KMS-11 (cell line): Measurements from ENCODE around the gene PTPRN2.

Experiments used
- H2AFZ ChIP-seq: fragments of 200-600 bp; sonication (generic); 2 replicates; pipeline ENCODE4 v1.6.1; 2016; ENCODE audit warnings: antibody characterized with exemption, mixed run types, low read depth
- H3K27ac ChIP-seq: fragments of 200-600 bp; sonication (generic); 2 replicates; pipeline ENCODE4 v1.6.1; 2016; ENCODE audit warnings: mild to moderate bottlenecking, mixed run types
- H3K27me3 ChIP-seq: fragments of 200-600 bp; sonication (generic); 2 replicates; pipeline ENCODE4 v1.6.1; 2017; ENCODE audit warnings: mild to moderate bottlenecking, low read depth, mixed run types, moderate library complexity; ENCODE audit not compliant: insufficient read depth
- H3K36me3 ChIP-seq: fragments of 200-600 bp; sonication (generic); 2 replicates; pipeline ENCODE4 v1.6.1; 2017; ENCODE audit warnings: mild to moderate bottlenecking, mixed run types; ENCODE audit not compliant: insufficient read depth
- H3K4me1 ChIP-seq: fragments of 200-600 bp; sonication (generic); 2 replicates; pipeline ENCODE4 v1.6.1; 2016; ENCODE audit warnings: mild to moderate bottlenecking, low read depth, mixed run types; ENCODE audit not compliant: poor library complexity, severe bottlenecking
- H3K4me2 ChIP-seq: fragments of 200-600 bp; sonication (generic); 2 replicates; pipeline ENCODE4 v1.7.0; 2016; ENCODE audit warnings: mild to moderate bottlenecking, mixed run types
- H3K4me3 ChIP-seq: fragments of 200-600 bp; sonication (generic); IDR thresholded peaks from 2 replicates; pipeline ENCODE4 v1.6.1; 2017; ENCODE audit warnings: low read depth, low read length, mixed read lengths; ENCODE audit not compliant: insufficient read depth
- H3K79me2 ChIP-seq: fragments of 200-600 bp; sonication (generic); 2 replicates; pipeline ENCODE4 v1.6.1; 2016; ENCODE audit warnings: low read depth, mixed run types; ENCODE audit not compliant: insufficient read depth
- H3K9ac ChIP-seq: fragments of 200-600 bp; sonication (generic); 2 replicates; pipeline ENCODE4 v1.6.1; 2016; ENCODE audit warnings: mild to moderate bottlenecking, mixed run types
- H4K20me1 ChIP-seq: fragments of 200-600 bp; sonication (generic); 2 replicates; pipeline ENCODE4 v1.6.1; 2016; ENCODE audit warnings: mild to moderate bottlenecking, mixed run types; ENCODE audit not compliant: insufficient read depth
- CTCF ChIP-seq: fragments of 200-600 bp; sonication (generic); conservative IDR thresholded peaks from 2 replicates; pipeline ENCODE4 v1.6.1; 2017; ENCODE audit warnings: low read depth, mild to moderate bottlenecking, antibody characterized with exemption, low read length, moderate library complexity, mixed read lengths

The PTPRN2 gene

GRCh38 chr7:157750291-157750690 lies 837.3 kb downstream of the PTPRN2 start:
- Histone ChIP-seq H3K36me3 (no peaks in the 10 kb centered on the region), H2AFZ (no peak overlapping the region), H3K9ac (no peak overlapping the region), H3K4me1 (no peaks in the 10 kb centered on the region), H3K4me3 (no peak overlapping the region), H3K27me3 (no peaks in the 10 kb centered on the region; the same call in 1 of the 2 replicates), H3K79me2 (no peaks in the 10 kb centered on the region), H3K27ac (no peak overlapping the region), H3K4me2 (no peak overlapping the region), H4K20me1 (no peaks in the 10 kb centered on the region)
- no peak for TF ChIP-seq CTCF

- no peak for TF ChIP-seq CTCF
- no peaks in the 10 kb centered on the region for H3K4me1 ChIP-seq
- H3K36me3 ChIP-seq: no peaks in the 10 kb centered on the region
- H2AFZ ChIP-seq: no peak overlapping the region
- H3K4me2 ChIP-seq: no peak overlapping the region
- H3K9ac ChIP-seq: no peak overlapping the region
- H3K79me2 ChIP-seq: no peaks in the 10 kb centered on the region
- no peak overlapping the region for H3K27ac ChIP-seq
- no peaks in the 10 kb centered on the region for H4K20me1 ChIP-seq
- H3K4me3 ChIP-seq: no peak overlapping the region
- H3K27me3 ChIP-seq: peaks cover 22% of the 10 kb centered on the region; the same call in 1 of the 2 replicates
Observed at GRCh38 chr7:157745721-157746709, 841.6 kb downstream of the PTPRN2 start.

- H3K9ac ChIP-seq: no peak overlapping the region
- H4K20me1 ChIP-seq: no peaks in the 10 kb centered on the region
- H3K4me3 ChIP-seq: no peak overlapping the region
- no peaks in the 10 kb centered on the region for H3K4me1 ChIP-seq
- H3K79me2 ChIP-seq: no peaks in the 10 kb centered on the region
- peaks cover 29% of the 10 kb centered on the region; the same call in 1 of the 2 replicates for H3K27me3 ChIP-seq
- H3K4me2 ChIP-seq: no peak overlapping the region
- no peaks in the 10 kb centered on the region for H3K36me3 ChIP-seq
- TF ChIP-seq CTCF: no peak
- H3K27ac ChIP-seq: no peak overlapping the region
- H2AFZ ChIP-seq: no peak overlapping the region
Observed at GRCh38 chr7:157744786-157745601, 842.6 kb downstream of the PTPRN2 start.

- H3K79me2 ChIP-seq: no peaks in the 10 kb centered on the region
- H3K4me1 ChIP-seq: no peaks in the 10 kb centered on the region
- no peak overlapping the region for H3K4me3 ChIP-seq
- no peak overlapping the region for H3K9ac ChIP-seq
- no peak overlapping the region for H3K4me2 ChIP-seq
- H3K36me3 ChIP-seq: no peaks in the 10 kb centered on the region
- no peaks in the 10 kb centered on the region for H4K20me1 ChIP-seq
- H3K27me3 ChIP-seq: peaks cover 38% of the 10 kb centered on the region; the same call in 1 of the 2 replicates
- H3K27ac ChIP-seq: no peak overlapping the region
- no peak for TF ChIP-seq CTCF
- no peak overlapping the region for H2AFZ ChIP-seq
Observed at GRCh38 chr7:157743781-157744525, 843.7 kb downstream of the PTPRN2 start.
